ENCODE measurements around the gene RRAD. TPM values are rescaled to one million over a fixed set of nuclear protein-coding genes. Genes with fewer than 3 reads are reported as not detected.
A peak's percentile ranks its signal among the peaks of the same experiment; 100 is the strongest.
"Not testable (repeated sequence)": the region's sequence is repeated elsewhere in the genome, so short reads cannot be mapped to it uniquely, and the experiment has no call there.

RRAD gene
- total RNA-seq, 4 donors from 2014 or later: 23.7 to 132 (median 109) TPM

DNA sequence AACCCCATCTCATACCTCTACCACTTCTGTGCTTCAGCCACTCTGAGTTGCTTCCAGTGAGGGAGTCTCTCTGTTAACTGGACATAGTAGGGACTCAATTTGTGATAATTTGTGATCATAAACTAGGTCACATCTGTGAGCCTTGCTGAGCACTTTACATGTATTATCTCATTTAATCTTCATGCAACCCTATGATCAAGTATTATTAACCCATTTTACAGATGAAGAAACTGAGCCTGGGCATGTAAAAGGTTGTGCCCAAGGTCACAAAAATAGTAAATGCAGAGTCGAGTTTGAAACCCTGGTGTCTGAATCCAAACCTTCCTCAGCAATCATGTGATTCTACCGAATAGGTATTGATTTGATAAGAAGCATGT lies 26.4 kb downstream of the RRAD start:
- H3K36me3 ChIP-seq: no peaks in the 10 kb centered on the region
- no peaks in the 10 kb centered on the region for H3K27me3 ChIP-seq
- DNase-seq (ENCODE audit: low spot score in 2 of 2): no peak
- no peaks in the 10 kb centered on the region for H3K9me3 ChIP-seq
- TF ChIP-seq POLR2A (IDR thresholded peaks at IDR 0.05) (no peak), EP300 (IDR thresholded peaks at IDR 0.05) (no peak)
- TF ChIP-seq, protein P1, sequence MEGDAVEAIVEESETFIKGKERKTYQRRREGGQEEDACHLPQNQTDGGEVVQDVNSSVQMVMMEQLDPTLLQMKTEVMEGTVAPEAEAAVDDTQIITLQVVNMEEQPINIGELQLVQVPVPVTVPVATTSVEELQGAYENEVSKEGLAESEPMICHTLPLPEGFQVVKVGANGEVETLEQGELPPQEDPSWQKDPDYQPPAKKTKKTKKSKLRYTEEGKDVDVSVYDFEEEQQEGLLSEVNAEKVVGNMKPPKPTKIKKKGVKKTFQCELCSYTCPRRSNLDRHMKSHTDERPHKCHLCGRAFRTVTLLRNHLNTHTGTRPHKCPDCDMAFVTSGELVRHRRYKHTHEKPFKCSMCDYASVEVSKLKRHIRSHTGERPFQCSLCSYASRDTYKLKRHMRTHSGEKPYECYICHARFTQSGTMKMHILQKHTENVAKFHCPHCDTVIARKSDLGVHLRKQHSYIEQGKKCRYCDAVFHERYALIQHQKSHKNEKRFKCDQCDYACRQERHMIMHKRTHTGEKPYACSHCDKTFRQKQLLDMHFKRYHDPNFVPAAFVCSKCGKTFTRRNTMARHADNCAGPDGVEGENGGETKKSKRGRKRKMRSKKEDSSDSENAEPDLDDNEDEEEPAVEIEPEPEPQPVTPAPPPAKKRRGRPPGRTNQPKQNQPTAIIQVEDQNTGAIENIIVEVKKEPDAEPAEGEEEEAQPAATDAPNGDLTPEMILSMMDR (IDR thresholded peaks at IDR 0.05): no peak
- 90 to 91% methylated on average over 2 of the region's 2 CpGs for WGBS, 2 donors
- H3K4me3 ChIP-seq: no peak overlapping the region
- H3K27ac ChIP-seq: peak overlapping the region; percentile 62 to 88 (median 82)
- H3K4me1 ChIP-seq: peaks cover 0 to 70% (median 29%) of the 10 kb centered on the region in 4 donors

DNA sequence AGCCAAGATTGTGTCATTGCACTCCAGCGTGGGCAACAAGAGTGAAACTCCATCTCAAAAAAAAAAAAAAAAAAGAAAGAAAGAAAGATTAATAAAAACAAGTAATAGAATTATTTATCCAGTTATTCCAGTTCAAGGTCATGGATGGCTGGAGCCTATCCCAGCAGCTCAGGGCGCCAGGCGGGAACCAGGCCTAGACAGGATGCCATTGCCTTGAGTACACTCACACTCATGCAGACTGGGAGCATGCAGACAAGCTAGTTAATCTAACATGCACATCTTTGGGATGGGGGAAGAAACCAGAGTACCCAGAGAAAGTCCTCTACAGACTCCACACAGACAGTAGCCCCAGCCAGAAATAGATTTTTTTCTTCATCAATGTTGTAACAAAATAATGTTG lies 27.1 kb downstream of the RRAD start:
- no peaks in the 10 kb centered on the region for H3K36me3 ChIP-seq
- peak overlapping the region in 3 of 4 donors; percentile 57 to 85 (median 79) for H3K27ac ChIP-seq
- WGBS, 2 donors: 43 to 46% methylated on average over 3 of the region's 3 CpGs
- H3K9me3 ChIP-seq: no peaks in the 10 kb centered on the region
- H3K27me3 ChIP-seq: no peaks in the 10 kb centered on the region
- no peak overlapping the region for H3K4me3 ChIP-seq
- DNase-seq (ENCODE audit: low spot score in 2 of 2): no peak
- H3K4me1 ChIP-seq: peaks cover 0 to 63% (median 29%) of the 10 kb centered on the region in 4 donors
- TF ChIP-seq POLR2A (IDR thresholded peaks at IDR 0.05): no peak
- TF ChIP-seq, protein P1 (IDR thresholded peaks at IDR 0.05): no peak
- no peak for TF ChIP-seq EP300 (IDR thresholded peaks at IDR 0.05)

DNA sequence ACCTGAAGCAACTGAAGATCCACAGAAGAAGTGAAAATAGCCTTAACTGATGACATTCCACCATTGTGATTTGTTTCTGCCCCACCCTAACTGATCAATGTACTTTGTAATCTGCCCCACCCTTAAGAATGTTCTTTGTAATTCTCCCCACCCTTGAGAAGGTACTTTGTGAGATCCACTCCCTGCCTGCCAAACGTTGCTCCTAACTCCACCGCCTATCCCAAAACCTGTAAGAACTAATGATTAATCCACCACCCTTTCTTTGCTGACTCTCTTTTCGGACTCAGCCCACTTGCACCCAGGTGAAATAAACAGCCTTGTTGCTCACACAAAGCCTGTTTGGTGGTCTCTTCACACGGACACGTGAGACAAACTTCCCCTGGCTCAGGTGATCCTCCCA lies 28.7 kb downstream of the RRAD start:
- WGBS, 2 donors: 73% methylated on average over 5 of the region's 5 CpGs
- H3K27me3 ChIP-seq; H3K9me3 ChIP-seq; DNase-seq (ENCODE audit: low spot score in 2 of 2); H3K36me3 ChIP-seq; H3K4me3 ChIP-seq: not testable (repeated sequence)
- H3K4me1 ChIP-seq: peaks cover 0 to 56% (median 29%) of the 10 kb centered on the region in 4 donors
- H3K27ac ChIP-seq: peak overlapping the region in 3 of 4 donors; percentile 57 to 62 (median 57)

DNA sequence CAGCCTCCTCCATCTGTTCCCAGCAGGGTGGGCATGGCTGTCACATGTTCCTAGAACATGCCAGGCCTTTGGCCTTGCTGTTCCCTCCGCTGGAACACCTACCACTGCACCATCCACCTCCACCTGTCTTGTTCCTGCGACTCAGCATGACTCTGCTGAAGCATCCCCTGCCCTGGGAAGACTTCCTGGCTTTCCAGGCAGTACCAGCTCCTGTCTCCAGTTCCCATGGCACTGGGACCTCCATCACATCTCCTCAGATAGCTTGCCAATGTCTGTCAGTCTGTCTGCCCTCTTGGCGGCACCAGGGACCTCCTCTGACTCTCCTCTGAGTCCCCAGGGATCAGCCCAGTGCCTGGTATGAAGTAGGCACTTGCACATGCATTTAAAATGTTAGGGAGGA lies 29.3 kb downstream of the RRAD start:
- Histone ChIP-seq H3K27ac (peak overlapping the region in 3 of 4 donors; percentile 57 to 62 (median 57)), H3K4me1 (peaks cover 0 to 49% (median 23%) of the 10 kb centered on the region in 4 donors), H3K4me3 (no peak overlapping the region), H3K9me3 (no peaks in the 10 kb centered on the region), H3K36me3 (peaks cover 0 to 15% (median 0%) of the 10 kb centered on the region in 3 donors), H3K27me3 (no peaks in the 10 kb centered on the region)
- DNase-seq (ENCODE audit: low spot score in 2 of 2): no peak
- 80 to 89% methylated on average over 3 of the region's 3 CpGs for WGBS, 2 donors
- TF ChIP-seq POLR2A (IDR thresholded peaks at IDR 0.05) (no peak), EP300 (IDR thresholded peaks at IDR 0.05) (no peak)
- TF ChIP-seq, protein P1 (IDR thresholded peaks at IDR 0.05): no peak

DNA sequence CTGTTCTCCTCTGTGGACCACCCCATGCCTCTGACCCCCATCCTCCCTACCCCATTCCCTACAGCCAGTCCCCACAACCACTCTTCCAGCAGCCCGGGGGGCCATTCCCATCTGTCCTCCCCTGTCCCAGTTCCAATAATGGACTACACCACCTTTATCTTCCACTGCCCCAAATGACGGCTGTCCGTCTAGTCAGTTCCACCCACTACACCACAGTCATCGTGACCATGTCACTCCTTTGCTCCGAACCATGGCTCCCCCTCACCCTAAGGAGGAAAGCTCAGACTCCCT lies 29.7 kb downstream of the RRAD start:
- H3K4me1 ChIP-seq: peaks cover 0 to 45% (median 21%) of the 10 kb centered on the region in 4 donors
- no peaks in the 10 kb centered on the region for H3K27me3 ChIP-seq
- 81 to 82% methylated on average over 5 of the region's 5 CpGs for WGBS, 2 donors
- H3K4me3 ChIP-seq: no peak overlapping the region
- H3K9me3 ChIP-seq: no peaks in the 10 kb centered on the region
- H3K27ac ChIP-seq: peak overlapping the region in 2 of 4 donors; percentile 57
- DNase-seq (ENCODE audit: low spot score in 2 of 2): no peak
- H3K36me3 ChIP-seq: peaks cover 0 to 15% (median 0%) of the 10 kb centered on the region in 3 donors
- TF ChIP-seq, protein P1 (IDR thresholded peaks at IDR 0.05): no peak
- TF ChIP-seq EP300 (IDR thresholded peaks at IDR 0.05) (no peak), POLR2A (IDR thresholded peaks at IDR 0.05) (no peak)
